Measurements from ENCODE around the gene LILRA5.

- TF ChIP-seq NFE2L1 (CRISPR knock-in tag; IDR thresholded peaks at IDR 0.05): no peak
- TF ChIP-seq CTCF (IDR thresholded peaks at IDR 0.05): no peak
- TF ChIP-seq ZNF138 (CRISPR knock-in tag; conservative IDR thresholded peaks at IDR 0.05): no peak
- no peak for TF ChIP-seq ETV6 (CRISPR knock-in tag; IDR thresholded peaks at IDR 0.05)
- no peak for TF ChIP-seq MAX (CRISPR knock-in tag; IDR thresholded peaks at IDR 0.05)
- TF ChIP-seq ZBTB43 (CRISPR knock-in tag; IDR thresholded peaks at IDR 0.05): no peak
- no peak for TF ChIP-seq ZNF416 (CRISPR knock-in tag; IDR thresholded peaks at IDR 0.05)
Observed at GRCh38 chr19:54345938-54346386, 33.0 kb upstream of the LILRA5 start.

All from WTC11 (cell line).